Stomach smooth muscle (tissue), 2 donors: Measurements from ENCODE around the gene OR51E1.

ENCODE experiments used
- H3K27ac ChIP-seq: one replicate; pipeline ENCODE4 v1.7.0; 2013; ENCODE audit warnings: mild to moderate bottlenecking, low read length, inconsistent platforms
- H3K27me3 ChIP-seq, 2 donors: one replicate each; pipeline ENCODE4 v1.7.0; 2013; ENCODE audit warnings: low read length in 2 of 2; ENCODE audit not compliant: insufficient read depth in 2 of 2, control insufficient read depth in 1 of 2
- H3K36me3 ChIP-seq, 2 donors: one replicate each; pipeline ENCODE4 v1.7.0; 2013; ENCODE audit warnings: low read length in 2 of 2; ENCODE audit not compliant: control insufficient read depth in 2 of 2, insufficient read depth in 2 of 2
- H3K4me1 ChIP-seq: one replicate; pipeline ENCODE4 v1.7.0; 2013; ENCODE audit warnings: low read length; ENCODE audit not compliant: control insufficient read depth, insufficient read depth
- H3K4me3 ChIP-seq, 2 donors: one replicate each; pipeline ENCODE4 v1.7.0; 2013; ENCODE audit warnings: low read length in 2 of 2
- H3K9ac ChIP-seq, 2 donors: one replicate each; pipeline ENCODE4 v1.7.0; 2013; ENCODE audit warnings: low read length in 2 of 2, mild to moderate bottlenecking in 1 of 2
- H3K9me3 ChIP-seq, 2 donors: one replicate each; pipeline ENCODE4 v1.7.0; 2013; ENCODE audit warnings: low read length in 2 of 2; ENCODE audit not compliant: control insufficient read depth in 2 of 2
- donor health status: healthy.
- donor health status: Pancreatic carcinoma.

Gene OR51E1, protein sequence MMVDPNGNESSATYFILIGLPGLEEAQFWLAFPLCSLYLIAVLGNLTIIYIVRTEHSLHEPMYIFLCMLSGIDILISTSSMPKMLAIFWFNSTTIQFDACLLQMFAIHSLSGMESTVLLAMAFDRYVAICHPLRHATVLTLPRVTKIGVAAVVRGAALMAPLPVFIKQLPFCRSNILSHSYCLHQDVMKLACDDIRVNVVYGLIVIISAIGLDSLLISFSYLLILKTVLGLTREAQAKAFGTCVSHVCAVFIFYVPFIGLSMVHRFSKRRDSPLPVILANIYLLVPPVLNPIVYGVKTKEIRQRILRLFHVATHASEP

DNA sequence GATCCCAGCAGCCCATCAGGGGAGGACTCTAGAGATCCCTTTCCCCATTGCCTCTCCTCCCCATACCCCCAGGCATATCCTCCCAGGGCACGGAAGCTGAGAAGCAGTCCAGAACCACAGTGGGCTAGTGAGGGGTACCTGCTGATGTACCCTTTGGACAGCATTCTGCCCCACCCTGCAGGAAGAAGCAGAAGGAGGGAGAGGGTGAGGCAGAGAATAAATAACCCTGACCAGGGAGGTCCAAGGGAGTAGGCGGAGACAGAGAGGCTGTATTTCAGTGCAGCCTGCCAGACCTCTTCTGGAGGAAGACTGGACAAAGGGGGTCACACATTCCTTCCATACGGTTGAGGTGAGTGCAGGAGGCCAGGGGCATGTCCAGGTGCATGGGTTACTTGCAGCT lies at the start of gene OR51E1:
OR51E1 (plus strand) TSS at position 301 of the 400 bp plus-strand sequence. CDS start 8,545 bp downstream, outside the sequence.
- no peak within 1 kb of the TSS for H3K9ac ChIP-seq

DNA sequence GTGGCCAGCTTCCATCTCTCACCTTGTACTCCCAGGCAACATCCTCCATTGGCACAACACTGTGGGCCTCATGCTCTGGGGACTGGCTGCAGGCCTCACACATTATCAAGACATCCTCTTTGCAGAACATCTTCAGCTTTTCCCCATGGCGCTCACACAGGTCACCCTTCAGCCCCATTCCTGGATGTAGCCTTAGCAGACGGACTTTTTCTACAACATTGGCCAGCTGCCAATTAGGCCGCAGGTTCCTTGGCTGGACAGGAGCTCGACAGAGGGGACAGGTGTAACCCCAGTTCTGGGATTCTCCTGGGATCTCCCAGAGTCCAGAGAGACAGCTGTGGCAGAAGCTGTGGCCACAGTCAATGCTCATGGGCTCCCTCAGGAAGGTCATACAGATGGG lies 38.7 kb upstream of the OR51E1 start:
- Histone ChIP-seq H3K27me3 (no peaks in the 10 kb centered on the region), H3K27ac (no peak overlapping the region), H3K4me1 (peaks cover 12% of the 10 kb centered on the region), H3K9me3 (no peaks in the 10 kb centered on the region), H3K36me3 (peaks cover 31 to 38% of the 10 kb centered on the region in 2 donors), H3K9ac (no peak overlapping the region), H3K4me3 (no peak overlapping the region)

More for the DNA sequence above, at the start of gene OR51E1:
- no peaks in the 10 kb centered on the region for H3K9me3 ChIP-seq
- peak within 1 kb of the TSS in 1 of 2 donors; percentile 35 for H3K4me3 ChIP-seq
- peaks cover 32% of the 10 kb centered on the region for H3K4me1 ChIP-seq
- no peaks in the 10 kb centered on the region for H3K36me3 ChIP-seq
- no peaks in the 10 kb centered on the region for H3K27me3 ChIP-seq
- no peak within 1 kb of the TSS for H3K27ac ChIP-seq

DNA sequence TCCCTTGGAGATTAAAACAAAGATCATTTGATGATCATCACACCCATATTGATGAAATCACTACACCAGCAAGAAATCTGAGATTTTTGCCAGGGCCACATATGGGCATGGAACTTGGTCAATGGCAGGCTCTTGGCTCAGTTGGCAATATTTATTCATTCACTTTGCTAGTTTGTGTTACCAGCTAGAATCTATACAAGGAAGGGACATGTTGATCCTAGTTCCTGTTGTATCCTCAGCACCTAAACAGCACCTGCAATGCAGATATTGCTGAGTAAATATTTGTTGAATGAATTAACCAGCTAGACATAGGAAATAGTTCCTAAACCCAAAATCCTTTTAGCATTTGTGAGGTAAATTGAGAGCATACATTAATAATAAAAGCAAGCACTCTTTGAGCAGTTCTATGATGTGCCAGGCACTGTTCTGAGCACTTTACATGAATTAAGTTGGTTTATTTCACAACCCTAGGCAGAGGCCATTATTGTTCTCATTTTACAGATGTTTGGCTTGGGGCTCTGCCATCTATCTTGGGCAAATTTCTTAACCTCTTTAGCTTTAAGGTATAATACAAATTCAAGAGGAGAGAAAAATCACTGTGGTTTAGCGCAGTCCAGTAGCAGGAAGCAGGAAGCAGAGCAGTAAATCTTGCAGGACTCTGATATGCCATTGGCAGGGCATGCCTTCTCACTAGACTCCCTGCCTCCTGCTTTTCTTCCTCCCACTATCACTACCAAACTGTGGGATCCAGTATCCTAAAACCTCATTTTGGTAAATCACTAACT lies 37.4 kb upstream of the OR51E1 start:
- no peaks in the 10 kb centered on the region for H3K27me3 ChIP-seq
- H3K27ac ChIP-seq, result no peak overlapping the region
- peak overlapping the region; percentile 81 to 84 for H3K4me3 ChIP-seq
- peaks cover 12% of the 10 kb centered on the region for H3K4me1 ChIP-seq
- H3K9me3 ChIP-seq, result no peaks in the 10 kb centered on the region
- peaks cover 17 to 25% of the 10 kb centered on the region in 2 donors for H3K36me3 ChIP-seq
- peak overlapping the region; percentile 7 to 85 for H3K9ac ChIP-seq

DNA sequence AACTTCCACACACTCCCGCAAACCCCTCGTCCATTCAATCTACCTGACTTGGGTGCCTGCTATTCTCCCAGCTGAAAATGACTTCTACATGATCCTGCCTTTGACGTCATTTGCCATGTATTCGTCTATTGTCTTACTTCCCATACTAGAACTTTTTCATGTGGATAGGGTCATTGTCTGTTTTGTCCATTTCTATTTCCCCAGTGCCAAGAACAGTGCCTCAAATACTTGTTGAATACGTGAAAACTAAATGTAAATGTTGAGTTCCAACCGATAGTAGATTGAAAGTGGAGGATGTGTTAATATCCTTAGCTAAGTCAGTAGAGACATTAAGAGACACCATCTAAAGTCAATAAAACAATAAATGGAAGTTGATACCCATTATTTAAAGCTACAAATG lies 36.7 kb upstream of the OR51E1 start:
- Histone ChIP-seq H3K4me1 (peaks cover 12% of the 10 kb centered on the region), H3K27me3 (no peaks in the 10 kb centered on the region), H3K27ac (no peak overlapping the region), H3K36me3 (peaks cover 11 to 18% of the 10 kb centered on the region in 2 donors), H3K4me3 (peak overlapping the region; percentile 81 to 84), H3K9me3 (no peaks in the 10 kb centered on the region), H3K9ac (peak overlapping the region; percentile 85 to 93)

DNA sequence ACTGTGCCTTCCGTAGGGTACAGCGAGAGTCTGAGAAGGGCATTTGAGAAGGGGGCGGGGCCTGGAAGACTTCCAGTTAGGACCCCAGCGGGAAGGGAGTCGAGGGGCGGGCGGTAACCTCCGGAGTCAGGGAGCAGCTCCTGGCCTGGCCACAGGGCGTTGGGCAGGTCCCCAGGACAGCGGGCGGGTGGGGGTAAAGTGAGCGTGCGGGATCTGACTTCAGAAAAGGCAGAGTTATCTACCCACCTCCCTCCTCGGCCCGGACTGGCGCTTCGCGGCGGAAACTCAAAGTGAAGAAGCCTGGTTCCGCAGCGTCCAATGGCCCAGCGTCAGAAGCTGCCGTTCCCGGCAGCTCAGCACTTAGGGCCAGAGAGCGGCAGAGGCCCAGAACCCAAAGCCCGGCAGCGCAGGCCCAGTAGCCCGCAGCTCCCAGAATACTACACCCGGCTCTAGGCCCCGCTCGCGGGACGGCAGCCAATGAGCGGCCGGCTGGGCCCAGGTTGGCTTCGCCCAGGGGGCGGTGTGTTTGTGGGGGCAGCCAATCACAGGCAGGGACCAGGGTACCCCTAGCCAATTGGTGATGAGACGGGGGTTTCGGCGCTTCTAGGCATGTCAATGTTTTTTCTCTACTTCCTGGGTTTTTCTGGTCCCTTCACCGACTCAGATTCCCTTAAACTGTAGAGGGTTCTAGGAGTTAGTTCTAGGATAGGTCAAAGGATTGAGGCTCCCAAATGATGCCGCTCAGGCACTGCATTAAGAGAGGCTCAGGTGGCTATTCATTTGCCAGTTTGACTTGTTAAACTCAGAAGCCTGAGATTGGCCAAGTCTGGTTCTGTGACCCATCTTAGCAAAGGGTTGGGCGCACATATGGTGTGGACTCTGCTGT lies 35.8 kb upstream of the OR51E1 start, which contains the start of gene TRIM68:
TRIM68 (minus strand) TSS at position 451 of the 886 bp plus-strand sequence. CDS start 2,727 bp downstream, outside the sequence.
- Histone ChIP-seq H3K4me1 (peaks cover 12% of the 10 kb centered on the region), H3K27ac (peak within 1 kb of the TSS; percentile 85), H3K9ac (peak within 1 kb of the TSS; percentile 85 to 93), H3K9me3 (no peaks in the 10 kb centered on the region), H3K4me3 (peak within 1 kb of the TSS; percentile 81 to 84), H3K27me3 (no peaks in the 10 kb centered on the region), H3K36me3 (peaks cover 5 to 9% of the 10 kb centered on the region in 2 donors)

- no peaks in the 10 kb centered on the region for H3K27me3 ChIP-seq
- H3K36me3 ChIP-seq, result no peaks in the 10 kb centered on the region
- peaks cover 12% of the 10 kb centered on the region for H3K4me1 ChIP-seq
- H3K27ac ChIP-seq, result no peak overlapping the region
- H3K9ac ChIP-seq, result no peak overlapping the region
- H3K9me3 ChIP-seq, result no peaks in the 10 kb centered on the region
- H3K4me3 ChIP-seq, result peak overlapping the region in 1 of 2 donors; percentile 47
Measured at GRCh38 chr11:4610258-4610935, 33.4 kb upstream of the OR51E1 start.

DNA sequence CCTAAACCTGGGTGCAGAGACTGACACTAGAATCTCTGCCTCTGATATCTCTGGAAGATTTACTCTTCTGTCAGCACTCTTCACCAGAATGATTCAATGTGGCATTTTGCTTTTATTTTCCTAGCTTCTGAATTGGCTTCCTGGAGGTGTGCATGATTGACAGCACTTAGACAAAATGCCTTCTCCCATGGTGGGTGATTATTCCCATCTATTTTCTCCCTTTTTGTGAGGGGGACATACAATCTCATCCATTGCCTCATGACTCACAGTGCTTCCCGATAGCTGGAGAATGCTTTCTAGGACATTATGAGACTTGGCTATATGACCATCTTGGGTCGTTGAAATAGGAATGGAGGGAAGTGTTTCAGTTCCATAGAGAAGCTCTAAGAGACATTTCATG lies 31.8 kb upstream of the OR51E1 start:
- no peaks in the 10 kb centered on the region for H3K36me3 ChIP-seq
- no peak overlapping the region for H3K4me3 ChIP-seq
- no peak overlapping the region for H3K9ac ChIP-seq
- no peak overlapping the region for H3K27ac ChIP-seq
- no peaks in the 10 kb centered on the region for H3K9me3 ChIP-seq
- H3K4me1 ChIP-seq, result peaks cover 5% of the 10 kb centered on the region
- H3K27me3 ChIP-seq, result no peaks in the 10 kb centered on the region

DNA sequence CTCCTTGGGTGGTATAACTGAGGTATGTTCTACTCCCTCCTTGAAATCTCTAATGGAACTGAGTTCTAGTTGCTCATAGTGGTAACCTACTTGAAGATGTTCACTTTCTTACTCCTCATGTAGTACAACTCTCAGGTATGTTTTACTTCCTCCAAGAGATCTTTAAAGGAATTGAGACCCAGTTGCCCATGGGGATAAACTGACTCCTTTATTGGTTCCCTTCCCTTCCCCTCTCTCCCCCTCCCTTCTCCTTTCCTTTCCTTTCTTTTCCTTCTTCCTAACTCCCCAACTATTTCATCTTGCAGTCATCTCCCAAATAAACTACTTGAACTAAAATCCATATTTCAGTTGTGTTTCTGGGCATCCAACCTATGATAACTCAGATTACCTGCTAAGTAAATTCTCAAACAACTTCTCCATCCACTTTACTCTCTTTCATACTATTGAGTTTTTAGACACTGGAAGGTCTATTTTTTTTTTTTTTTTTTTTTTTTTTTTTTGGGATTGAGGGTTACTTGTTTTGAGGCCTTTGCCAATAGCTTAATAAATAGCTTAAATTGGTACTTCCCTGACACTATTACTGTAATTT lies 27.8 kb upstream of the OR51E1 start:
- H3K4me1 ChIP-seq, result no peaks in the 10 kb centered on the region
- peaks cover 0 to 3% of the 10 kb centered on the region in 2 donors for H3K27me3 ChIP-seq
- H3K27ac ChIP-seq, result no peak overlapping the region
- H3K9ac ChIP-seq, result no peak overlapping the region
- no peaks in the 10 kb centered on the region for H3K36me3 ChIP-seq
- H3K4me3 ChIP-seq, result no peak overlapping the region
- no peaks in the 10 kb centered on the region for H3K9me3 ChIP-seq

- no peak overlapping the region for H3K4me3 ChIP-seq
- no peaks in the 10 kb centered on the region for H3K4me1 ChIP-seq
- no peak overlapping the region for H3K9ac ChIP-seq
- peaks cover 0 to 3% of the 10 kb centered on the region in 2 donors for H3K27me3 ChIP-seq
- H3K9me3 ChIP-seq, result no peaks in the 10 kb centered on the region
- H3K36me3 ChIP-seq, result no peaks in the 10 kb centered on the region
- no peak overlapping the region for H3K27ac ChIP-seq
Measured at GRCh38 chr11:4619514-4619913, 24.3 kb upstream of the OR51E1 start.
